IPS-18a (cell line): ENCODE data around the gene NME3.

ENCODE experiments used
- H3K27ac ChIP-seq: one replicate; pipeline ENCODE4 v1.5.1; 2013; ENCODE audit warnings: low read length
- H3K27me3 ChIP-seq: one replicate; pipeline ENCODE4 v1.6.1; 2013; ENCODE audit warnings: mild to moderate bottlenecking, low read length; ENCODE audit not compliant: control insufficient read depth, insufficient read depth
- H3K36me3 ChIP-seq: one replicate; pipeline ENCODE4 v1.6.1; 2013; ENCODE audit warnings: low read depth, low read length; ENCODE audit not compliant: control insufficient read depth
- H3K4me1 ChIP-seq: one replicate; pipeline ENCODE4 v1.6.1; 2013; ENCODE audit warnings: low read depth, low read length; ENCODE audit not compliant: control insufficient read depth
- H3K4me3 ChIP-seq: one replicate; pipeline ENCODE4 v1.5.1; 2013; ENCODE audit warnings: low read length
- H3K9ac ChIP-seq: one replicate; pipeline ENCODE4 v1.6.1; 2013; ENCODE audit warnings: mild to moderate bottlenecking, low read length, moderate library complexity
- H3K9me3 ChIP-seq: one replicate; pipeline ENCODE4 v1.6.1; 2013; ENCODE audit warnings: low read depth, low read length; ENCODE audit not compliant: control insufficient read depth

The NME3 gene

GRCh38 chr16:1771188-1771863 lies at the start of gene NME3:
TSS of gene NME3 (minus strand) at chr16:1771543. CDS start at chr16:1771534, 9 bp downstream.
- Histone ChIP-seq H3K4me3 (peak within 1 kb of the TSS; percentile 81), H3K4me1 (no peaks in the 10 kb centered on the region), H3K9me3 (no peaks in the 10 kb centered on the region), H3K9ac (peak within 1 kb of the TSS; percentile 86), H3K27ac (peak within 1 kb of the TSS; percentile 5), H3K36me3 (peaks cover 5% of the 10 kb centered on the region), H3K27me3 (no peaks in the 10 kb centered on the region)

GRCh38 chr16:1820946-1821290 lies 49.6 kb upstream of the NME3 start:
- Histone ChIP-seq H3K36me3 (no peaks in the 10 kb centered on the region), H3K4me3 (no peak overlapping the region), H3K27me3 (no peaks in the 10 kb centered on the region), H3K4me1 (no peaks in the 10 kb centered on the region), H3K9me3 (no peaks in the 10 kb centered on the region), H3K27ac (no peak overlapping the region), H3K9ac (no peak overlapping the region)

- H3K36me3 ChIP-seq = no peaks in the 10 kb centered on the region
- no peak overlapping the region for H3K4me3 ChIP-seq
- H3K9me3 ChIP-seq = no peaks in the 10 kb centered on the region
- H3K27me3 ChIP-seq = no peaks in the 10 kb centered on the region
- no peak overlapping the region for H3K27ac ChIP-seq
- H3K4me1 ChIP-seq = no peaks in the 10 kb centered on the region
- H3K9ac ChIP-seq = no peak overlapping the region
Observed at GRCh38 chr16:1820096-1820945, 49.0 kb upstream of the NME3 start.

- Histone ChIP-seq H3K27me3 (no peaks in the 10 kb centered on the region), H3K4me1 (no peaks in the 10 kb centered on the region), H3K27ac (no peak overlapping the region), H3K9ac (no peak overlapping the region), H3K4me3 (no peak overlapping the region), H3K36me3 (no peaks in the 10 kb centered on the region), H3K9me3 (no peaks in the 10 kb centered on the region)
Observed at GRCh38 chr16:1819611-1820010, 48.3 kb upstream of the NME3 start.

GRCh38 chr16:1818873-1819525 lies 47.7 kb upstream of the NME3 start:
- Histone ChIP-seq H3K9ac (no peak overlapping the region), H3K36me3 (no peaks in the 10 kb centered on the region), H3K9me3 (no peaks in the 10 kb centered on the region), H3K4me3 (no peak overlapping the region), H3K27me3 (no peaks in the 10 kb centered on the region), H3K4me1 (no peaks in the 10 kb centered on the region), H3K27ac (no peak overlapping the region)

GRCh38 chr16:1818204-1818872 lies 47.0 kb upstream of the NME3 start:
- H3K36me3 ChIP-seq = no peaks in the 10 kb centered on the region
- no peak overlapping the region for H3K9ac ChIP-seq
- no peaks in the 10 kb centered on the region for H3K27me3 ChIP-seq
- H3K9me3 ChIP-seq = no peaks in the 10 kb centered on the region
- H3K4me3 ChIP-seq = no peak overlapping the region
- no peaks in the 10 kb centered on the region for H3K4me1 ChIP-seq
- no peak overlapping the region for H3K27ac ChIP-seq

GRCh38 chr16:1817716-1818115 lies 46.4 kb upstream of the NME3 start:
- no peak overlapping the region for H3K9ac ChIP-seq
- H3K4me3 ChIP-seq = no peak overlapping the region
- no peaks in the 10 kb centered on the region for H3K9me3 ChIP-seq
- no peaks in the 10 kb centered on the region for H3K36me3 ChIP-seq
- no peaks in the 10 kb centered on the region for H3K27me3 ChIP-seq
- no peak overlapping the region for H3K27ac ChIP-seq
- no peaks in the 10 kb centered on the region for H3K4me1 ChIP-seq

- no peak overlapping the region for H3K27ac ChIP-seq
- no peak overlapping the region for H3K4me3 ChIP-seq
- H3K4me1 ChIP-seq = no peaks in the 10 kb centered on the region
- no peak overlapping the region for H3K9ac ChIP-seq
- no peaks in the 10 kb centered on the region for H3K9me3 ChIP-seq
- H3K27me3 ChIP-seq = no peaks in the 10 kb centered on the region
- H3K36me3 ChIP-seq = no peaks in the 10 kb centered on the region
Observed at GRCh38 chr16:1817276-1817589, 45.9 kb upstream of the NME3 start.

- Histone ChIP-seq H3K9ac (no peak overlapping the region), H3K4me1 (no peaks in the 10 kb centered on the region), H3K27ac (no peak overlapping the region), H3K9me3 (no peaks in the 10 kb centered on the region), H3K27me3 (no peaks in the 10 kb centered on the region), H3K36me3 (no peaks in the 10 kb centered on the region), H3K4me3 (no peak overlapping the region)
Observed at GRCh38 chr16:1816396-1817275, 45.3 kb upstream of the NME3 start.

GRCh38 chr16:1815461-1815860 lies 44.1 kb upstream of the NME3 start:
- H3K36me3 ChIP-seq = no peaks in the 10 kb centered on the region

GRCh38 chr16:1812732-1813163 lies 41.4 kb upstream of the NME3 start:
- no peaks in the 10 kb centered on the region for H3K36me3 ChIP-seq
- H3K9me3 ChIP-seq = no peaks in the 10 kb centered on the region
- H3K9ac ChIP-seq = no peak overlapping the region
- H3K27me3 ChIP-seq = no peaks in the 10 kb centered on the region
- H3K4me3 ChIP-seq = no peak overlapping the region
- no peaks in the 10 kb centered on the region for H3K4me1 ChIP-seq
- no peak overlapping the region for H3K27ac ChIP-seq

More at GRCh38 chr16:1815461-1815860, 44.1 kb upstream of the NME3 start:
- Histone ChIP-seq H3K9me3 (no peaks in the 10 kb centered on the region), H3K4me1 (no peaks in the 10 kb centered on the region), H3K27me3 (no peaks in the 10 kb centered on the region), H3K9ac (no peak overlapping the region), H3K27ac (no peak overlapping the region), H3K4me3 (no peak overlapping the region)
